HT-29 (cell line): ENCODE results near the gene C4BPB. TPM values are rescaled to one million over a fixed set of nuclear protein-coding genes. Genes with fewer than 3 reads are reported as not detected.
A peak's percentile ranks its signal among the peaks of the same experiment; 100 is the strongest.
"Not testable (repeated sequence)": the region's sequence is repeated elsewhere in the genome, so short reads cannot be mapped to it uniquely, and the experiment has no call there.

Experiments used
- DNase-seq: peaks from one replicate; pipeline ENCODE4 v3.0.0-alpha.2; 2015; ENCODE audit warnings: low spot score
- total RNA-seq: library from RNA; depleted of rRNA; stranded (reverse); fragments of >200 nt; shearing (Covaris generic); gene quantifications from 2 replicates; pipeline ENCODE4 v1.2.3, GENCODE V29; 2014; rRNA removed

C4BPB gene, protein sequence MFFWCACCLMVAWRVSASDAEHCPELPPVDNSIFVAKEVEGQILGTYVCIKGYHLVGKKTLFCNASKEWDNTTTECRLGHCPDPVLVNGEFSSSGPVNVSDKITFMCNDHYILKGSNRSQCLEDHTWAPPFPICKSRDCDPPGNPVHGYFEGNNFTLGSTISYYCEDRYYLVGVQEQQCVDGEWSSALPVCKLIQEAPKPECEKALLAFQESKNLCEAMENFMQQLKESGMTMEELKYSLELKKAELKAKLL
- 8.4 and 13.7 TPM in 2 replicates for total RNA-seq

DNA sequence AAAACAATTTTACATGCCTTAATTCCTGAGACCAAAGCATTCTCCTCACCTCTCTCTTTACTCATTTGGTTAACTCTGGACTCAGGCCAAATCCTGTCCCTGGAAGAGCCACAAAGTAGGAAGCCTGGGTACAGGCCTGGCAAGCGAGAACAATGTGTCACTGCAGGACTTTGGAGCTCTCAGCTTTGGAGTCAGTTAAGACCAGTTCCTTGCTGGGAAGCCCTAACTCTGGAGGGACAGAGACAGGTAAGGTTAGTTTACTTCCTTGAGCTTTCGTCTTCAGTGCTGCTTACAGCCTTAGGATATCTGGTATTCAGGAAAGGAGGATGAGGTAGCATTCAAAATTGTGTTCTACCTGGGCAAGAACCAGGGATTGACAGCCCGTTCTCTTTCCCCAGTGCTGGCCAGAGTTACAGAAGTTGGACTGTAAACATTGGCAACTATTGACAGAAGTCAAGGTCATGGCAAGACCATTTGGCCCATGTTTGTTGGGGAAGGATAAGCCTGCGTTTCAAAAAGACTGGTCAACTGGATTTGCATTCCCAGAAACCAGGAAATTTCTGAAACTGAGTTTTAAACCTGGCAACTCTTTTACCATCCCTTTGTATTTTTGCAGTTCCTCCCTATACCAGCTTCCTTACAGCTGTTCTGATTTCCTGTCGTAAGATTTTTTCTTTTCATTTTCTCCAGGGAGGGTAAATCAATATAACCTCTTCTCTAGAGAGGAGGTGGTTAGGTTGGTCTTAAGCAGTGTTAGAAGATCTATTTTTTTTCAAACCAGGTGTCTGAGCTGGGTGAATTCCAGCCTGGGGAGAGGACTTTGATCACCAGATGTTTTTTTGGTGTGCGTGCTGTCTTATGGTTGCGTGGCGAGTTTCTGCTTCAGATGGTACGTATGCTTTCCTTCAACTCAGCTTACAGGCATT, at the start of gene C4BPB:
TSS of gene C4BPB (plus strand) at position 160 of the 926 bp plus-strand sequence. CDS start at position 832, 672 bp downstream.
- DNase-seq, result peak; percentile 91

DNA sequence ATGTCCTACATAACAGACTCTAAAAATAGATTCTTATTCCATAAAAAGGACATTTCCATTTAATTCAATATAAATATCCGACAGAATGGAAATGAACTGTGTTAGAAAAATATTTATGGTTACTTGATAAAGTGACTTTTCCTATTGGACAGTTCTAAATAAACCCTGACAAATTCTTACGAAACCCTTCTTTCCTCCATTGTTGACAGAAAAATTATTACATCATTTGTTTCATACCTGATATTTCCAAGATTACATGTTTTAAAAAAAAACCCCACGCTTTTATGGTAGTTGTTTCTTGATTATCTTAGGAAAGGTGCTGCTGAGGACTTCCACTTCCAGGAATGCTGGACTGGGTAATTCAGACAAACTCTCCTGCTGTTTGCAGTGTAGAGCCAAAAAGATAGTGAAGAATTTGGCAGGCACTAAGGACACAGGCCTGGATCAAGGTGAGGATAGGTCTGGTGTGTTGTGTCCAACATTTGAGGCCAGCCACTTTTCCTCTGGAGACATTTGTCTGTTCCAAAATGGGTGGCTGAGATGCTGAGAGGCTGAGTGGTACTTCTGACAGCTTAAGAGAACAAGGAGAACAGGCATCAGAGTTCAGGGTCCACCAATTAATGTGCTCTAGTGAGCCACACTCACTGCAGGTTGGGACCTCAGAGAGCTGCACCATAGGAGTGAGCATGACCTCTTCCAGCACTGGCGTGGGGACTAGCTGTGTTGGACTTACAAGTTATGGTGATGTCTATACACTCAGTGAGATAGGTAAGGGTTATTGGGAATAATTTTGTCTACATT, 49.1 kb upstream of the C4BPB start:
- DNase-seq, result no peak

- DNase-seq, result no peak
Measured at GRCh38 chr1:207040181-207040533, 48.5 kb upstream of the C4BPB start.

DNA sequence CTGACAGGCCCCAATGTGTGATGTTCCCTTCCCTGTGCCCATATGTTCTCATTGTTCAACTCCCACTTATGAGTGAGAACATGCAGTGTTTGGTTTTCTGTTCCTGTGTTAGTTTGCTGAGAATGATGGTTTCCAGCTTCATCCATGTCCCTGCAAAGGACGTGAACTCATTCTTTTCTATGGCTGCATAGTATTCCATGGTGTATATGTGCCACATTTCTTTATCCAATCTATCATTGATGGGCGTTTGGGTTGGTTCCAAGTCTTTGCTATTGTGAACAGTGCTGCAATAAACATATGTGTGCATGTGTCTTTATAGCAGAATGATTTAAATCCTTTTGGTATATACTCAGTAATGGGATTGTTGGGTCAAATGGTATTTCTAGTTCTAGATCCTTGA, 47.3 kb upstream of the C4BPB start:
- not testable (repeated sequence) for DNase-seq

DNA sequence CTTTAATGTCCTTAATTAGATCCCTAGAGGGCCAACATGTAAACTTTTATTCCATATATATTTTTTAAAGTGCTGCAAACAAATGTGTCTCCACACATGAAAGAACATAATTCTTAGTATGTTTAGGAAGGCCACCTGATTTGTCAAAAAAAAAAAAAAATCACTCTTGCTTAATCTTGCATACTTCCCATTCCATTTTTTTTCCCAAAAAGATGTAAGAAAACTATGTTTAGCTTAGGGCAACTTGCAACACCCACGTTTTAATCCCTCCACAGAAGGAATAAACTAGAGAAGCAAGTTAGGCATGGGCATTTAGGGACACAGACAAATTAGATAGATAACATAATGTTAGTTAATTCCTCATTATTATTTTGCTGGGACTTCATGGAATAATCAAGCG, 43.2 kb upstream of the C4BPB start:
- DNase-seq, result no peak

DNA sequence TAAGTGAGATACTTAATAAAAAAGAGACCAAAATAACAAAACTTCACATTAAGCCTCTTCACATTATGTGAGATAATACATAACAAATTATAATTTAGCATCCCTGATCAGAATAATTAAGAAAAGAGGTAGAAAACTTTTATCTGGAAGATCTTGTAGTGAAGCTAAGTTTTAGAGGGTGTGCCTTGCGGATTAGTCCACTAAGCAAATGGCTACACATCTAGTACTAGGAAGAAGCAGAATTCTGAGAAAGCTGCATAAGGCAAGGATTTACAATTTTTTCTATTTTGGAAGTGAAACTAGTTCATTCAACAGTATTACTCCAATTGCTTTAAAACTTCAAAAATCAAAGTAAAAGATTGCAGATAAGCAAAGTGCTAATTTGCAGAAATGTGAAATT, 41.2 kb upstream of the C4BPB start:
- DNase-seq, result no peak

DNA sequence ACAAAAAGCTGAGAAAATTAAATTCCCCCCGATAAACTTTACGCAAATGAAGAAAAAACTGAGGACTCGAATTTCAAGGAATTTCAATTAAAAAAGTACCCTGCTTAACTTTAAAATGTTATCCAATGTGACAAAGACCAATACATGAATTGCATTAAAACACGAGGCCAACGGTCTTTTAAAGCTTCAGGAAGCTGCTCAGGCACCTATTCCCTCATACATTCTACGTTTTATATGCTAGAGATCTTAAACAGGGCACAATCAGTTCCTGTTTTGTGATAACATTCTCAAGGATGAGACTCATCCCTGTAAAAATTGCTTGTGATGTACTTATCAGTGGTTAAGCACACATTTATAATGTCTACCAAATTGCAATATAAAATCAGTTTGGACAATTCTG, 40.6 kb upstream of the C4BPB start:
- no peak for DNase-seq

- no peak for DNase-seq
Measured at GRCh38 chr1:207049054-207049453, 39.6 kb upstream of the C4BPB start.

GRCh38 chr1:207049514-207049913, 39.1 kb upstream of the C4BPB start:
- DNase-seq, result no peak

GRCh38 chr1:207049974-207050391, 38.7 kb upstream of the C4BPB start:
- DNase-seq, result peak; percentile 84

- DNase-seq, result peak; percentile 97
Measured at GRCh38 chr1:207050480-207051190, 38.0 kb upstream of the C4BPB start.

DNA sequence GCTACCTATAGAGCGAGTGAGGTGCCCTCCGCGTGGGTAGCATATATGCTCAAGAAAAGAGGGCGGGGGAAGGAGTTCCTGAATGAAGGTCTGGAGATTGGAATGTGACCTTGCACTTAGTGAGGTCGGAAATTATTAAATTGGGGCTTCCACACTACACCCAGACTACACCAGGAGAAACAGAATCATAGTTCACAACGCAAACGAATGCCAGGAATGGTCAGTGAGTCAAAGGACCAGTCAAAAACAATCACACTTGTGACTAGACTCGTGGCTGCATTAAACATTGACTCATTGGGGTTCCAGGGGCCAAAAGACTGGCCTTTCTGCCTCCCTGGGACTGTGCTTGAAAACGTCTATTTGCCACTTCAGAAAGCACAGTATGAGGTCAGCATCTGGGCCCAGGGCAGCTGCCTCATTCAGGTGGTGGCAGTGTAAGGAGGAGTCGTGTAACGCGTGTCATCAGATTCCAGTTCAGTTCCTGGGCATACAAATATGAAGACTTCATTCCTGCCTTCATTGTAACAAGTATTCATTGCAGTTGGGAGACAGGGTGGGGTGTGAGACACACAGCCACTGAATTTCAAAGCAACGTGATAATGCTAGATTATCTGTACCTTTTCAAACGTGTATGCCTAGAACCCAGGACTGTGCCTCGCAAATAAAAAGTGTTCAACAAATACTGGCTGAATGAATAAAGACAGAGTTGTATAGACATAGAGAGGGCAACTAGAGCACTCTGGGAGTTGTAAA, 37.3 kb upstream of the C4BPB start, which contains the start of gene YOD1:
TSS of gene YOD1 (minus strand) at position 18 of the 753 bp plus-strand sequence. CDS start 178 bp downstream, outside the sequence.
- no peak for DNase-seq

- DNase-seq, result peak; percentile 99
Measured at GRCh38 chr1:207052911-207053769, 35.5 kb upstream of the C4BPB start, which contains the start of gene PFKFB2. Gene PFKFB2, plus strand, starts transcription at chr1:207053275. Its CDS starts 1,443 bp downstream, at chr1:207054718.

DNA sequence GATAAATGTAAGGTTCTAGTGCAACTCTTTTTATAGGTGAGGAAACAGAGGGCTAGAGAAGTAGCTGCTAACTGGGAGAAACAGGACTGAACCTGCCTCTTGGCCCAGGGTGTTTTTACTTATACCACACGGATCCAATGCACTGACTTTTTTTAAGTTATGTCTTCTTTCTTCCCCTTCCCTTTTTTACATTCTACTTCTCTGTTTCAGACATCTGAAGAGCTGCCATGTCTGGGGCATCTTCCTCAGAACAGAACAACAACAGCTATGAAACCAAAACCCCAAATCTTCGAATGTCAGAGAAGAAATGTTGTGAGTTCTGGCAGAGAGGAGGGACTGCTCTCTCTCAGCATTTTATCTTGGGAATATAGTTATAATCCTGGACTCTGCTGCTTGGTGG, 34.2 kb upstream of the C4BPB start:
- DNase-seq, result no peak

- no peak for DNase-seq
Measured at GRCh38 chr1:207055386-207056001, 33.2 kb upstream of the C4BPB start.

- DNase-seq, result no peak
Measured at GRCh38 chr1:207056673-207057072, 32.0 kb upstream of the C4BPB start.

DNA sequence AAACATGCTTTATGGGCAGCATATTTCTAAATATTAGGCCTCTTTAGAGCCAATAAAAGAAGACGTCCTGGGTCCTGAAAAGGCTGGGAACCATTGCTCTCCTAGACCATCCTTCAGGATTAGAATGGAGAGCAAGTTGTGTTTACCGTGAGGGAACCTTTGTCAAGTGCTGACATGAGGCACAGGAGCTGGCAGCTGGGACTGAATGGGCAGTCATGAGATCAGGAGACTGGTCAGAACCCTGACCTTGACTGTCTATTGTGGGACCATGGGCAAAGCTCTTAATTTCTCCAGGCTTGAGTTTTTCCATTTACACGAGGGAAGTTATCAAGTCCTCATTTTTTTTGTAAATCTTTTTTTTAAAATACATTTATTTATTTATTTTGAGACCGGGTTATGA, 30.4 kb upstream of the C4BPB start:
- DNase-seq, result no peak

DNA sequence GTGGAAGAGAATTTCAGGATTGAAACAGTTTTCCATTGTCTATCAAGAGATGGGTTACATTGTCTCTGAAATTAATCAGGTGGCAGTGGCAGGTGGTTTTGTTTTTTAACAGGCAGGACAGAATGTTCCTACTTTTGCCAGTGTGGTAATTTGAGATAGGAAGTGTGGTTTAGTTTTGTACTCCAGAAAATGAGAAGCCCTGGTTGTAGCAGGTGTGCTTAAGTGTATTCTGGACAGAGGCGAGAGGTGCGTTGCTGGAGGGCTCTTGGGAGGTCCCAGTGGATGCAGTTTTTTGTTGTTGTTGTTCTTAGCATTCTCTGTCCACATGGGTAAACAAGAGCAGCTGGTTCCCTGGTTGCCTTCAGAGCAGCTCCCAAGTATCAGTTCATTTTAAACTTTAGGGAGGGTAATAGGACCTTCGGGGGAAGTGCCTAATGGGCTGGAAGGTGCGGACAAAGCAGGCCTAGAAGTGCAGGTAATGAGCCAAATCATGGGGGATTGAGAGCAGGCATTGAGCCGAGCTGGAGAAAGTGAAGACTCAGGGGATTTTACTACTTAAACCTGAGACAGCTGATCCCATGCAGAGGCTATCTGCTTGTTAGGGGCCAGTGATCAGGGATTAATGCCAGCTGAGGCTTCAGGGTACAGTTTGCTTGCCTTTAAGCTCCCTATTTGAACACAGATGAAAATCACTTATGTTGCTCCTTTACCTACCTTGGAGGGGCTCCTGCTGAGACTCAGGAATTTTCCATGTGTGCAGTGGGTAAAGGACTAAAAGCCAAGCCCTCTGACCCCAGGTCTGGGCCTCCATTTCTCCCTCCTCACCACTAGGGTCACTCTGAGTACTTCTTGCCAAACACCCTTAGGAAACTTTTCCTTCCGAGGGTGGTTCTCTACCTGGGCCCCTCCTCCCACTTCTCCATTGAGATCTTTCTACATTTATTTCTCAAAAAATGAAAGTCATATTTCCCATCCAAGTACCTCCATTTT, 29.5 kb upstream of the C4BPB start:
- no peak for DNase-seq
